HepG2 (cell line): ENCODE data around the gene TTC28. TPM values are rescaled to one million over a fixed set of nuclear protein-coding genes. Genes with fewer than 3 reads are reported as not detected.

Source experiments
- E2F2 ChIP-seq: sonication (generic); formaldehyde crosslinking; IDR thresholded peaks from 2 replicates; pipeline ENCODE4 v1.4.0; 2020; ENCODE audit warnings: missing genetic modification reagents, borderline replicate concordance
- ESRRA ChIP-seq: sonication (generic); formaldehyde crosslinking; IDR thresholded peaks from 2 replicates; pipeline ENCODE4 v1.5.1; 2020; ENCODE audit warnings: mild to moderate bottlenecking, low read depth, missing genetic modification reagents
- FOXA3 ChIP-seq: IDR thresholded peaks from 2 replicates; pipeline ENCODE4 v1.6.1; 2016; ENCODE audit warnings: missing genetic modification reagents, missing compliant biosample characterization
- GFI1 ChIP-seq: sonication (generic); formaldehyde crosslinking; IDR thresholded peaks from 2 replicates; pipeline ENCODE4 v1.5.0; 2020; ENCODE audit warnings: missing genetic modification reagents, mild to moderate bottlenecking, borderline replicate concordance
- HIC2 ChIP-seq: sonication (generic); formaldehyde crosslinking; IDR thresholded peaks from 2 replicates; pipeline ENCODE4 v1.9.0; 2022; ENCODE audit warnings: low read depth, missing genetic modification reagents
- MAFF ChIP-seq: IDR thresholded peaks from 2 replicates; pipeline ENCODE4 v1.6.1; 2011; ENCODE audit warnings: low read depth, low read length, improper control_type of control experiment
- NR1H2 ChIP-seq: sonication (generic); formaldehyde crosslinking; IDR thresholded peaks from 2 replicates; pipeline ENCODE4 v1.8.1; 2022; ENCODE audit warnings: low read depth, missing genetic modification reagents, borderline replicate concordance
- PBX2 ChIP-seq: IDR thresholded peaks from 2 replicates; pipeline ENCODE4 v1.6.1; 2016; ENCODE audit warnings: control low read depth
- PCBP2 ChIP-seq: fragments of 200-400 bp; formaldehyde crosslinking; optimal IDR thresholded peaks from 2 replicates; pipeline ENCODE3; 2018; ENCODE audit warnings: low read length, low read depth; ENCODE audit not compliant: poor library complexity, severe bottlenecking
- POLR2AphosphoS2 ChIP-seq: IDR thresholded peaks from 2 replicates; pipeline ENCODE4 v1.6.1; 2011; ENCODE audit warnings: low read depth, low read length, improper control_type of control experiment
- RCOR2 ChIP-seq: IDR thresholded peaks from 2 replicates; pipeline ENCODE4 v1.6.1; 2016; ENCODE audit warnings: missing biosample characterization, missing genetic modification reagents
- TFAP4 ChIP-seq: sonication (generic); IDR thresholded peaks from 2 replicates; pipeline ENCODE4 v1.6.1; 2016; ENCODE audit warnings: low read depth, borderline replicate concordance
- THRA ChIP-seq: sonication (generic); formaldehyde crosslinking; IDR thresholded peaks from 2 replicates; pipeline ENCODE4 v1.4.0; 2020; ENCODE audit warnings: missing genetic modification reagents, borderline replicate concordance
- TRIM24 ChIP-seq: sonication (generic); formaldehyde crosslinking; IDR thresholded peaks from 2 replicates; pipeline ENCODE4 v1.8.0; 2022; ENCODE audit warnings: mild to moderate bottlenecking, missing genetic modification reagents
- ZFY ChIP-seq: sonication (generic); formaldehyde crosslinking; IDR thresholded peaks from 2 replicates; pipeline ENCODE4 v1.4.0; 2020; ENCODE audit warnings: missing genetic modification reagents
- ZGPAT ChIP-seq: IDR thresholded peaks from 2 replicates; pipeline ENCODE4 v1.6.1; 2016; ENCODE audit warnings: mild to moderate bottlenecking
- ZNF275 ChIP-seq: sonication (generic); formaldehyde crosslinking; IDR thresholded peaks from 2 replicates; pipeline ENCODE4 v1.8.0; 2022; ENCODE audit warnings: missing genetic modification reagents, mild to moderate bottlenecking, inconsistent platforms, borderline replicate concordance
- ZNF343 ChIP-seq: sonication (generic); formaldehyde crosslinking; IDR thresholded peaks from 2 replicates; pipeline ENCODE4 v1.4.0; 2020; ENCODE audit warnings: mild to moderate bottlenecking, missing genetic modification reagents
- ZNF724P ChIP-seq: sonication (generic); formaldehyde crosslinking; IDR thresholded peaks from 2 replicates; pipeline ENCODE4 v1.8.0; 2022; ENCODE audit warnings: missing genetic modification reagents, borderline replicate concordance
- ZNF747 ChIP-seq: sonication (generic); formaldehyde crosslinking; IDR thresholded peaks from 2 replicates; pipeline ENCODE4 v1.8.1; 2023; ENCODE audit warnings: missing genetic modification reagents, mild to moderate bottlenecking, borderline replicate concordance
- polyA plus RNA-seq, 8 experiments: library from polyadenylated mRNA; depleted of rRNA in 3 of 8; stranded (reverse) in 7 of 8; unstranded in 1 of 8; fragments of >200 nt; fragmentation: Illumina TruSeq in 4 of 8; extraction: Trizol in 4 of 8; gene quantifications; 2 replicates each; pipeline versions ENCODE4 v1.2.1 to v1.2.3, GENCODE V29; 2011 to 2016; ENCODE audit warnings: low read depth in 4 of 8, missing spikeins in 1 of 8, mixed read lengths in 1 of 8; ENCODE audit not compliant: insufficient read depth in 1 of 8
- total RNA-seq, 5 experiments: library from RNA; depleted of rRNA; stranded (reverse); fragments of >200 nt; fragmentation: Illumina TruSeq; extraction: Trizol; gene quantifications; 2 replicates each; pipeline ENCODE4 v1.2.3, GENCODE V29; 2016; ENCODE audit warnings: low read depth in 1 of 5

Gene TTC28
- total and polyA plus RNA-seq, 2 of the 13 experiments (the other 11 are each of a cell fraction or from before 2014, with no cell fraction given), result 4.2 to 13.1 TPM

- TF ChIP-seq TFAP4 (peak; percentile 73), NR1H2 (CRISPR knock-in tag) (no peak), ZFY (no peak), ZGPAT (CRISPR knock-in tag) (peak; percentile 56; the same call in 1 of the 2 replicates), ZNF343 (CRISPR knock-in tag) (no peak), PCBP2 (no peak), GFI1 (CRISPR knock-in tag) (no peak), E2F2 (CRISPR knock-in tag) (no peak), ESRRA (no peak), ZNF724P (CRISPR knock-in tag) (no peak), TRIM24 (CRISPR knock-in tag) (no peak), MAFF (no peak), ZNF747 (CRISPR knock-in tag) (no peak), THRA (CRISPR knock-in tag) (peak; percentile 12; the same call in 1 of the 2 replicates), POLR2AphosphoS2 (no peak), RCOR2 (CRISPR knock-in tag) (peak; percentile 38; the same call in 1 of the 2 replicates), HIC2 (CRISPR knock-in tag) (no peak), PBX2 (no peak), FOXA3 (peak; percentile 88), ZNF275 (no peak)
Observed at GRCh38 chr22:28424427-28425080, 255.1 kb downstream of the TTC28 start (continued).
